Activated effector memory CD4-positive, alpha-beta T cell treated with Interleukin-2 at 50 U/mL for 16 hours (primary cell): Measurements from ENCODE around the gene SVBP.

Source experiments
- DNase-seq: peaks from one replicate; pipeline ENCODE4 v3.0.0-alpha.2; 2020

Gene SVBP

DNA sequence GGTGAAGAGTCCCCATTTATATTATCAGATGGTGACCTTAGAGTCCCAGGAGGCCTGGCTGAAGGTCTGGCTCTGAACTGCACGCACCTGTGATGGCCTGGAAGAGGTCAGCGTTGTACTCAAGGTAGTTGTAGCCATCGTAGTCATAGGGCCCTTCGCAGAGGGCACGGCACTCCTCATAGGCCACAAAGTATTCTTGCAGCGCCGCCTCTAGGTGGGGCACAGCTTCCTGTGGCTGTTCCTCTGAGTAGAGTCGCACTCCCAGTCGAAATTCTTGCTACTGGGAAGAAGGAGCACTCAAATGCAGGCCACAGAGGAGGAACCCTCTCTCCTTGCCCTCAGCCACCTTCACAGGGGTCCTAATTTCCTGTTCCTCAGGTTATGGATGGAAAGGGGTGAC, 58.1 kb downstream of the SVBP start:
- no peak for DNase-seq

DNA sequence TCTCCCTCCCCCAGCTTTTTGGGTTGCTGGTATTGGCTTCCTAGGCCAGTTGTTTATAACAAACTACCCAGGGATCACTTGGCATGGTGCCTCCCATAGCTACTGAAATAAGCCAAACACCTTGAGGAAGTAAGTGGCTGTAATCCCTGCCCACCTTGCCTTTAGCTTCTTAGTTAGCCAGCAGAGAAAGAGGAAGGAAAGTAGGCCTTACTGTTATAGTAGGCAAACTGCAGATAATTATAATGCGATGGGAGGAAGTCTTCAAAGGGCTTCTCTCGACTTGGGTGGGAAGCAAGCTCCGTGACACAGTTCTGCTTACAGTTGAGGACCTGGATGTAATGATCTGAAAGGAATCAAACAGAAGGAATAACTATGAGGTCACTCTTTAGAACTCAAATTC, 58.6 kb downstream of the SVBP start:
- DNase-seq, result no peak

DNA sequence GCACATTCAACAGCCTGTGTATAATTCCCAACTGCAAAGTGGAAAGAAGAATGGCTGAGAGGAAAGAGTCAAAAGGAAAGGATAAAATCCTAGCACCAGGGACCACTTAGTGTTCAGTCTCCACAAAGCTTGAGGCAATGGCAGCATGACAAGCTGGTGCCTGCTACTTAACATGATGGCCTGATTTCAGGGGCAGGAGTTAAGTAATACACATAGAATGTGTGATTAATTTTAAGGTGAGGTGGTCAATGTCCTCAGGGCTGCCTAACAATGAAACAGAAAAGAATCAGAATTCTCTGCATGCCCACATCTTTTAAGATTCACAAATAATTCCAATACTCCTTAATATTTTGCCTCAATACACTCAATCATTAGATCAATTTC, 59.3 kb downstream of the SVBP start:
- no peak for DNase-seq
